OCI-LY1 (cell line): ENCODE measurements around the gene GPRASP3.

Experiments used
- H2AFZ ChIP-seq: fragments of 200-600 bp; sonication (generic), shearing (Covaris generic); 2 replicates; pipeline ENCODE4 v1.6.0; 2014; ENCODE audit warnings: antibody characterized with exemption, mild to moderate bottlenecking, low read length
- H3F3A ChIP-seq: fragments of 200-600 bp; sonication (generic), shearing (Covaris generic); 2 replicates; pipeline ENCODE4 v1.6.0; 2014; ENCODE audit warnings: mild to moderate bottlenecking, antibody characterized with exemption, low read length, moderate library complexity; ENCODE audit not compliant: insufficient read depth
- H3K27ac ChIP-seq: fragments of 200-600 bp; sonication (generic); 2 replicates; pipeline ENCODE4 v1.5.1; 2014; ENCODE audit warnings: low read length, mixed run types, mild to moderate bottlenecking, low read depth; ENCODE audit not compliant: poor library complexity, severe bottlenecking
- H3K27me3 ChIP-seq: fragments of 200-600 bp; sonication (generic); 2 replicates; pipeline ENCODE4 v1.6.0; 2014; ENCODE audit warnings: antibody characterized with exemption, mild to moderate bottlenecking, low read length, moderate library complexity; ENCODE audit not compliant: insufficient read depth
- H3K36me3 ChIP-seq: fragments of 200-600 bp; sonication (generic); 2 replicates; pipeline ENCODE4 v1.6.1; 2014; ENCODE audit warnings: mild to moderate bottlenecking, antibody characterized with exemption, low read length, moderate library complexity, mixed read lengths; ENCODE audit not compliant: insufficient read depth
- H3K4me1 ChIP-seq: fragments of 200-600 bp; sonication (generic); 2 replicates; pipeline ENCODE4 v1.5.1; 2014; ENCODE audit warnings: mild to moderate bottlenecking, low read length, moderate library complexity; ENCODE audit not compliant: insufficient read depth, severe bottlenecking
- H3K4me2 ChIP-seq: fragments of 200-600 bp; sonication (generic), shearing (Covaris generic); 2 replicates; pipeline ENCODE4 v1.6.1; 2014; ENCODE audit warnings: low read length
- H3K4me3 ChIP-seq: fragments of 200-600 bp; sonication (generic); 2 replicates; pipeline ENCODE4 v1.5.1; 2014; ENCODE audit warnings: low read length, low read depth, mild to moderate bottlenecking, mixed read lengths; ENCODE audit not compliant: poor library complexity, severe bottlenecking
- H3K79me2 ChIP-seq: fragments of 200-600 bp; shearing (Covaris generic); 2 replicates; pipeline ENCODE4 v1.6.1; 2016; ENCODE audit warnings: mixed run types, low read length, mixed read lengths; ENCODE audit not compliant: insufficient read depth
- H3K9ac ChIP-seq: fragments of 200-600 bp; sonication (generic), shearing (Covaris generic); 2 replicates; pipeline ENCODE4 v1.6.1; 2014; ENCODE audit warnings: mild to moderate bottlenecking, low read length, mixed read lengths
- H3K9me2 ChIP-seq: fragments of 200-600 bp; sonication (generic), shearing (Covaris generic); 2 replicates; pipeline ENCODE4 v1.6.1; 2014; ENCODE audit warnings: low read depth, mild to moderate bottlenecking, low read length, mixed read lengths
- H3K9me3 ChIP-seq: fragments of 200-600 bp; shearing (Covaris generic); 2 replicates; pipeline ENCODE4 v1.6.1; 2014; ENCODE audit warnings: low read length, mixed read lengths
- H4K20me1 ChIP-seq: fragments of 200-600 bp; sonication (generic), shearing (Covaris generic); 2 replicates; pipeline ENCODE4 v1.6.0; 2016; ENCODE audit warnings: mild to moderate bottlenecking, low read length; ENCODE audit not compliant: insufficient read depth
- CTCF ChIP-seq: fragments of 200-600 bp; sonication (generic), shearing (Covaris generic); IDR thresholded peaks from 2 replicates; pipeline ENCODE4 v1.5.1; 2017; ENCODE audit warnings: mild to moderate bottlenecking, antibody characterized with exemption, low read length, moderate library complexity, mixed read lengths
- EZH2 ChIP-seq: fragments of 200-600 bp; sonication (generic), shearing (Covaris generic); IDR thresholded peaks from 2 replicates; pipeline ENCODE4 v1.8.0; 2017; ENCODE audit warnings: borderline replicate concordance, mixed run types, mild to moderate bottlenecking, antibody characterized with exemption, low read length, moderate library complexity, mixed read lengths

Gene GPRASP3

GRCh38 chrX:102728646-102729045 lies 8.1 kb downstream of the GPRASP3 start:
- no peaks in the 10 kb centered on the region for H3K27me3 ChIP-seq
- no peaks in the 10 kb centered on the region for H3K36me3 ChIP-seq
- no peak overlapping the region for H3K9ac ChIP-seq
- H3K9me2 ChIP-seq = no peaks in the 10 kb centered on the region
- H3K4me2 ChIP-seq = no peak overlapping the region
- TF ChIP-seq EZH2 (no peak), CTCF (no peak)
- no peaks in the 10 kb centered on the region for H3K79me2 ChIP-seq
- no peaks in the 10 kb centered on the region for H3F3A ChIP-seq
- H3K4me1 ChIP-seq = no peaks in the 10 kb centered on the region
- H3K9me3 ChIP-seq = no peaks in the 10 kb centered on the region
- no peak overlapping the region for H3K4me3 ChIP-seq
- no peaks in the 10 kb centered on the region for H4K20me1 ChIP-seq
- no peak overlapping the region for H3K27ac ChIP-seq
- H2AFZ ChIP-seq = no peak overlapping the region

GRCh38 chrX:102739657-102740056 lies 19.1 kb downstream of the GPRASP3 start:
- Histone ChIP-seq H3K9me2 (no peaks in the 10 kb centered on the region), H3K36me3 (no peaks in the 10 kb centered on the region), H3F3A (no peaks in the 10 kb centered on the region), H3K79me2 (no peaks in the 10 kb centered on the region), H3K9me3 (no peaks in the 10 kb centered on the region), H2AFZ (no peak overlapping the region), H3K4me3 (no peak overlapping the region), H3K4me1 (no peaks in the 10 kb centered on the region), H3K9ac (no peak overlapping the region), H3K27me3 (no peaks in the 10 kb centered on the region), H3K4me2 (no peak overlapping the region), H3K27ac (no peak overlapping the region), H4K20me1 (no peaks in the 10 kb centered on the region)
- no peak for TF ChIP-seq EZH2
- no peak for TF ChIP-seq CTCF

GRCh38 chrX:102744307-102744706 lies 23.8 kb downstream of the GPRASP3 start:
- Histone ChIP-seq H3K9me3 (no peaks in the 10 kb centered on the region), H3K9me2 (no peaks in the 10 kb centered on the region), H2AFZ (no peak overlapping the region), H4K20me1 (no peaks in the 10 kb centered on the region), H3K27me3 (no peaks in the 10 kb centered on the region), H3K9ac (no peak overlapping the region), H3K27ac (no peak overlapping the region), H3K4me1 (no peaks in the 10 kb centered on the region), H3K4me2 (no peak overlapping the region), H3K79me2 (no peaks in the 10 kb centered on the region), H3K36me3 (no peaks in the 10 kb centered on the region), H3K4me3 (no peak overlapping the region), H3F3A (no peaks in the 10 kb centered on the region)
- no peak for TF ChIP-seq EZH2
- TF ChIP-seq CTCF = no peak
